B cell (primary cell): ENCODE measurements around the gene LUC7L.

Experiments
- CTCF ChIP-seq: fragments of 200-600 bp; IDR thresholded peaks from one replicate; pipeline ENCODE4 v1.8.0; 2022; ENCODE audit warnings: antibody characterized with exemption, mild to moderate bottlenecking
- EZH2 ChIP-seq: IDR thresholded peaks from 2 replicates; pipeline ENCODE4 v1.6.1; 2012; ENCODE audit warnings: borderline replicate concordance, low read depth, mild to moderate bottlenecking, moderate library complexity, low read length; ENCODE audit not compliant: insufficient read depth, poor library complexity, severe bottlenecking

- TF ChIP-seq CTCF (peak; percentile 64), EZH2 (no peak)
These were observed 5.4 kb upstream of the LUC7L start, which contains the start of gene FAM234A for GRCh38 chr16:234468-235305.
